GM18498 (cell line): ENCODE measurements around the gene SH3BGR.

ENCODE experiments used
- ATAC-seq: cut with Tn5 transposase; IDR thresholded peaks from one replicate; pipeline ENCODE4 v1.9.1; 2021; ENCODE audit warnings: mild to moderate bottlenecking, moderate library complexity; ENCODE audit not compliant: unreplicated experiment

The SH3BGR gene

DNA sequence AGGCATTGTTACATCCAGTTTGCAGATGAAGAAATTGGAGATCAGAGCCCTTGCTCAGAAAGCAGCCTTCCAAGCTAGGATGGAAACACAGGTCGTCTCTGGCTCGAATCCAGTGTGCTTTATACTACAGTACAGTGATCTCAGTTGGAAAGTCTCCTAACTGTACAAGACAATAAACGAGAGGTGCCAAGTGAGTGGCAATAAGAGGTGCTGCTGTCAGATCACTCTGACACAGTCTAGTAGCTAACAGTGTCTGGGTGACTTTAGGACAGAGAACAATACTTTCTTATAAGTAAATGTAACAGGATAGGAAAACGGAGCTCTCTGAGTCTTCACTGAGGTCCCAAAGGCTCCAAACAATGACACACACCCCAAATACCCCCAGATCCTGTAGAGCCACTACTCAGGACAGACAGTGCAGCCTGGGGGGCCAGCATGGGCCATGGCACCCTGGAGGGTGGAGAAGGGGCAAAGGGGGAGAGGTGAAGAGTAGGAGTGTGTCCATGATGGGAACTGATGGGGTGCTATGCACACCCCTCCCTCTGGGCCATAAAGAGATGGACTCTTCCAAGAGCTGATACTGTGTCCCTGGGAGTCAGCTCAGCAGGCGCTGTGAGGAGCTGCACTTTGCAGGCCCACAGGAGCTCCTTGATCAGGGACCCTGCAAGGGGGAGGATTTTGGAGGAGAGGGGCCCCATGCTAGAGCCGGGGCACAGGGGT is 3.3 kb downstream of the SH3BGR start:
- ATAC-seq, result no peak

DNA sequence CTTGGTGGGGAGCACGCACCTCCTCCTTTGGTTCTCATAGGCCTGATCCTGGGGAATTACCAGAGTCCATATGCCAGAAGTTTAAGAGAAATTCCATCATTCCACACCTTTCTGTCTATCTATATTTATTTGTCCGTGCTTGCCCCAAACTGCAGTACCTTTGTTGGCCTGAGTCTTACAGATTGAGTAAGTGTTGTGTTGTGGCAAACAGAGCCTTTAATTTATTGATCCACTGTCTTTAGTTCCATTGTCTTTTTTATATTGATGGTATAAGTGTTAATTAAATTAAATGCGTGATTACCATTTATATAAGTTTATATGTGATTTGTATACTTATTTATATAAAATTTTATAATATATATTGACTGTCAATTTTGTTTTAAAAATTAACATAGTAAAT is 4.9 kb downstream of the SH3BGR start:
- no peak for ATAC-seq

- no peak for ATAC-seq
Measured at GRCh38 chr21:39461419-39461818, 9.6 kb downstream of the SH3BGR start.

- no peak for ATAC-seq
Measured at GRCh38 chr21:39463308-39463707, 11.5 kb downstream of the SH3BGR start.

- ATAC-seq, result no peak
Measured at GRCh38 chr21:39466584-39466983, 14.8 kb downstream of the SH3BGR start.

GRCh38 chr21:39467746-39468145 is 16.0 kb downstream of the SH3BGR start:
- no peak for ATAC-seq

GRCh38 chr21:39468559-39468958 is 16.8 kb downstream of the SH3BGR start:
- ATAC-seq, result no peak

GRCh38 chr21:39471598-39471997 is 19.8 kb downstream of the SH3BGR start:
- no peak for ATAC-seq

DNA sequence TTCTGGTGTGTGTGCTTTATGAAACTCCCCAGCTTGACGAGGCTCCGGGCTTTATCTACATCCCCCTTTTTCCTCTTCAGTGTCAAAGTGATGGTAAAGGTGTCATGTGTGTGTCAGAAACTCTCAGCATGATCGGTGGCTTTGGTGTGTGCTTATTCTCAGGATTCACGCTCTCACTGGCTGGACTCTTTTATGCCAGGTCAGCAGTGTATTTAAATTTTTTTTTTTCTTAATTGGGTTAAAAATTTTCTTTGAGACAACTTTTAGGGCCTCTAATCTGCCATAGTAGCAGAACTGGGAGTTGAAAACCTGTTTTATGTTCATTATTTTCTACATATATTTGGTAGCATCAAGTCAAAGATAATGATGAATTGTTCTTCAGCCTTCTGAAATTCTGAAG is 21.0 kb downstream of the SH3BGR start:
- no peak for ATAC-seq

GRCh38 chr21:39474611-39475010 is 22.8 kb downstream of the SH3BGR start:
- no peak for ATAC-seq

GRCh38 chr21:39479164-39479813 is 27.5 kb downstream of the SH3BGR start:
- ATAC-seq, result no peak

DNA sequence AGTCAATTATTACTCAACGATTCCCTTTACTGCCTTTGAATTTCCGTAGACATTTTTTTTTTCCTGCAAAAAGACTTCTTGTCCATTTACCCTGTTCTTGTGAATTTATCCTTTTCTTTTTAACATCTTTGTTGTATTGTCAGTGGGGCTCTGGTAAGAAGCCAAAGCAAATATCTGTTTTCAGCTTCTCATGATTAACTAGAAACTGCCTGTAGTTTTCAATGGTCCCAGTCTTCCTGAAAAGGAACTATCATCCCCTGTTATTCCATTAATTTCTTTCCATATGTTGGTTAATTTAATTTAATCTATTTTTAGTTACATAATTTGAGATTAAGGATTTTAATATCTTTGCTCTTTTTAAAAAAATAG is 28.0 kb downstream of the SH3BGR start:
- no peak for ATAC-seq

GRCh38 chr21:39480271-39480670 is 28.5 kb downstream of the SH3BGR start:
- ATAC-seq, result no peak

GRCh38 chr21:39481886-39482285 is 30.1 kb downstream of the SH3BGR start:
- no peak for ATAC-seq

- ATAC-seq, result no peak
Measured at GRCh38 chr21:39483917-39484316, 32.1 kb downstream of the SH3BGR start.

- ATAC-seq, result no peak
Measured at GRCh38 chr21:39484711-39485276, 33.0 kb downstream of the SH3BGR start.

DNA sequence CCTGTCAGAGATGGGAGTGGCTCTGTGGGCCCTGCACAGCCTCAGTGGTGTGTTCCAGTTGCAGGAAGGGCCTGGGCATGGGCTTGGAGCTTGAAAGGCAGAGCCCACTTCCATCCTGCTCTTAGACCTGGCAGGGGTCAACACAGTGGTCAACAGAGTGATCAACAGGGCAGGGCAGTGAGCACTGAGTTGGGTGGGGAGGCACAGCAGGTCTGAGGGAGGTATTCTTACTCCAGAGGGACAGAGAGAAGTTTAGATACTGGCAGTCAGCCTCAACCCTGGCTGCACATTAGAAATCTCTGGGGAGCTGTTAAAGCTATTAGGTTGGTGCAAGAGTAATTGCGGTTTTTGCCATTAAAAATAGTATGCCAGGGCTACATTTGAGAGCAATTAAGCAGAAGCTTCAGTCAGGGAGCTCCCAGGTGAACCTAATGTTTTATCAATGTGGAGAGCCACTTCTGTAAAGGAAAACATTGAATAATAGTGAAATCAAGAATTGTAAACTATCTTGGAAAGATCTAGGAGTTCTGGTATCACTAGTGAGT is 37.7 kb downstream of the SH3BGR start:
- no peak for ATAC-seq

DNA sequence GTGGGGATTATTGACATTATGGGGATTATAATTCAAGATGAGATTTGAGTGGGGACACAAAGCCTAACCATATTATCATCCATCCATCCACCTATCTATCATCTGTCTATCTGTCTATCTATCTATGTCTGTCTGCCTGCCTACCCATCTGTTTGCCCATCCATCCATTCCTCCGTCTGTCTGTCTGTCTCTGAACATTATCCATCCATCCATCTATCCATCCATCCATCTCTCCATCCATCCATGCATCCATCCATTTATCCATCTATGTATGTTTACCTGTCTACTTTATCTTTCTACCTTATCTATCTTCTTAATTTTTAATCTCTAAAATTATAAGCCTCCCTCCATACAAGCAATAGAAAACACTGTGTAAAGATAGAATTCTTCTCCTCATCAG is 47.4 kb downstream of the SH3BGR start:
- no peak for ATAC-seq

GRCh38 chr21:39502631-39503030 is 50.9 kb downstream of the SH3BGR start:
- ATAC-seq, result no peak

DNA sequence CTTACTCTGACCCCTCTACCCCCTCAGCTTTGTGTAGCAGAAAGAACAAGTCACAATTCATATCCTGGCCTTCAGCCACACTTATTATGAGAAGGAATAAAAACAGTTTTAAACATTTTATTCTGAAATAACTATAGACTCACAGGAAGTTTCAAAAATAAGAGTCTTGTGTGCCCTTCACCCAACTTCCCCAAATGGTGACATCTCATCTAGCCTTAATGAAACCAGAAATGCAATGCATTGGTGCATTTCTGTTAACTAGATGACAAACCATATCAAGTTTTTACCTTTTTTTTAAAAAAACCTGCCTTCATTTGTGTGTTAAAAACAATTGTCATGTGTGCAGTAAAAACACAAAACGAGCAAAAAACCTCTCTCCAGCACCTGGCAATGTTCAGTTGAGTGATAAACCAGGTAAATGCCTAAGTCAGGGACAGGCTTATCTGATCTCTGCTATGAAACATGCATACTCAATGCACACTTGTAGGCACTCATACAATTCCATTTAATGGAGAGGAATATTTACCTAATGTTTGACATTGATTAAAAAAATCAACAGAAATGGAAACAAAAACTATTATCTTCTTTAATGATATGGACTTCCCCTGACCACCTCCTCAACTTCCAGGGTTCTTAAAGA is 51.5 kb downstream of the SH3BGR start:
- no peak for ATAC-seq

DNA sequence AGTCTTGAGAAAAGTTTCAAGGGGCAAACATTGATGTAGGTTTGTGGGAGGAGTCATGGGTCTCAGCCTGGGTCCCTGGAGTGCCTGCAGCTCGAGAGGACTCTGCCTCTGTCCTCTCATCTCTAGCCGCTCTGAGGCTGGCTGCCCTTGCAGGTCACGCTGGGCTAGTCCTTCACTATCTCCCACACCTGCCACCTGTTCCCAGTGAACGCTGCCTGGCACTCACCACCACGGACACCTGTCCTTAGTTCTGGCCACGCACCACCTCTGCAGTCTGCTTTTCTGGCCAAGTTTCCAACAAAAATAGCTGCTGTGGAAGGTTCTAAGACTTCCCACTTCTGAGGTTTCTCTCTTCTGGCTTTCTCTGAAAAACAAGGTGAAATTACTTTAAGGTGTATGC is 52.5 kb downstream of the SH3BGR start:
- ATAC-seq, result no peak

GRCh38 chr21:39510240-39510639 is 58.5 kb downstream of the SH3BGR start:
- ATAC-seq, result no peak
